Pons (tissue), 1 donor: ENCODE results near the gene GAPDH.
A peak's percentile ranks its signal among the peaks of the same experiment; 100 is the strongest.
"Not testable (repeated sequence)": the region's sequence is repeated elsewhere in the genome, so short reads cannot be mapped to it uniquely, and the experiment has no call there.

Experiments used
- DNase-seq: peaks from one replicate; pipeline ENCODE4 v3.0.0-alpha.2; 2016; ENCODE audit warnings: low spot score

Gene GAPDH

GRCh38 chr12:6533923-6534694 is at the start of gene GAPDH:
GAPDH (plus strand) TSS chr12:6534517; CDS start chr12:6534833, 316 bp downstream.
- DNase-seq = peak; percentile 98

DNA sequence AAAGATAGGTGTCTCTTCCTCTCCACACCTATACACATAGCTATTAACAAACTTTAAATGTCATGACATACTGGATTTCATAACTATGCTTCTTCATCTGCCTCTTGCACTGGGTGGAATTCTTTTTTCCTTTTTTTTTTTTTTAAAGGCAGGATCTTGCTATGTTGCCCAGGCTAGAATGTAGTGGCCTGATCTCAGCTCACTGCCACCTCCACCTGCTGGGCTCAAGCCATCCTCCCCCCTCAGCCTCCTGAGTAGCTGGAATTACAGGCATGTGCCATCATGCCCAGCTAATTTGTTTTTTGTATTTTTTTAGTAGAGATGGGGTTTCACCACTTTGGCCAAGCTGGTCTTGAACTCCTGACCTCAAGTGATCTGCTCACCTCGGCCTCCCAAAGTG is 46.1 kb upstream of the GAPDH start:
- no peak for DNase-seq

DNA sequence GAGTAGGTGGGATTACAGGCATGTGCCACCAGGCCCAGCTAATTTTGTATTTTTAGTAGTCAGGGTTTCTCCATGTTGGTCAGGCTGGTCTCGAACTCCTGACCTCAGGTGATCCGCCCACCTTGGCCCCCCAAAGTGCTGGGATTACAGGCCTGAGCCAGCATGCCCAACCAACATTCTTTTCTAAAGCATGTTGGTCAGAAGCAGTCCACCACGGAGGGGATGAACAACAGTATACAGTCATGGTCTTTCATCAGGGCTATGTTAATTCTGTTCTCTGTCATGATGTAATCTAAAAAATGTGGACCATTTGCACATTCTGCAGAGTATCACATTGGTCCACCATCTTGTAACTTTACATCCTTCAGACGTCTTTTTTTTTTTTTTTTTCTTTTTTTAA is 44.9 kb upstream of the GAPDH start:
- no peak for DNase-seq

GRCh38 chr12:6490673-6491072 is 43.6 kb upstream of the GAPDH start:
- DNase-seq = not testable (repeated sequence)

DNA sequence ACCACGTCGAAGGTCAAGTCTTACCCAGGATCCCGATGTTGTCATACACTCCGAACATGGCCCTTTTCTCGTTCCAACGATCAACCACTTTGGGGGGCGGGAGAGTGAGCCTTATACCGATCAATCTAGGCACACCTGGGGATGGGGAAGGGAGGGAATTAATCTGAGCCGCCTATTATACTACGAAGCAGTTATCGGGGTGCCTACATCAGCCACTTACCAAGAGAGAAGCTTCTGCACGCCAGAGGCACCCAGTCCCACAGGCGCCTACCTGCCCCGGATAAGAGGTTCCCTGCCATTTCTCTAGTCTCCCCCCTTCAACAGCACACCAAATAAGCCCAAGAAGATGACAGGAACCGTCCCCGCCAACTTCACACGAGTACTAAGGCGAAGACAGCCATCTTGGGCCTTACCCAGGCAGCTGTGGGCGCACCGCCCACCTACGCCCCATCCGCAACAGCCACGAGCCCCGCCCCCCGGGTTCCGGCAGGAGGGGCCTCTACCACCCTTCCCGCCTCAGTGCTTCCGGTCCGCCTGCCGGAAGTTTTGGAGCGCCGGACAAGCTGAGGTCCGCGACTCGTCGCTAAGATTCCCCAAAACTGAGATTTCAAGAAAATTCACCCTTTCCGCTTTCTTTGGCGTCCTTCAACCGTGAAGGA is 41.4 kb upstream of the GAPDH start, which contains the start of gene MRPL51:
TSS of gene MRPL51 (minus strand) at position 425 of the 659 bp plus-strand sequence. CDS start at position 299, 126 bp downstream.
- peak; percentile 96 for DNase-seq

DNA sequence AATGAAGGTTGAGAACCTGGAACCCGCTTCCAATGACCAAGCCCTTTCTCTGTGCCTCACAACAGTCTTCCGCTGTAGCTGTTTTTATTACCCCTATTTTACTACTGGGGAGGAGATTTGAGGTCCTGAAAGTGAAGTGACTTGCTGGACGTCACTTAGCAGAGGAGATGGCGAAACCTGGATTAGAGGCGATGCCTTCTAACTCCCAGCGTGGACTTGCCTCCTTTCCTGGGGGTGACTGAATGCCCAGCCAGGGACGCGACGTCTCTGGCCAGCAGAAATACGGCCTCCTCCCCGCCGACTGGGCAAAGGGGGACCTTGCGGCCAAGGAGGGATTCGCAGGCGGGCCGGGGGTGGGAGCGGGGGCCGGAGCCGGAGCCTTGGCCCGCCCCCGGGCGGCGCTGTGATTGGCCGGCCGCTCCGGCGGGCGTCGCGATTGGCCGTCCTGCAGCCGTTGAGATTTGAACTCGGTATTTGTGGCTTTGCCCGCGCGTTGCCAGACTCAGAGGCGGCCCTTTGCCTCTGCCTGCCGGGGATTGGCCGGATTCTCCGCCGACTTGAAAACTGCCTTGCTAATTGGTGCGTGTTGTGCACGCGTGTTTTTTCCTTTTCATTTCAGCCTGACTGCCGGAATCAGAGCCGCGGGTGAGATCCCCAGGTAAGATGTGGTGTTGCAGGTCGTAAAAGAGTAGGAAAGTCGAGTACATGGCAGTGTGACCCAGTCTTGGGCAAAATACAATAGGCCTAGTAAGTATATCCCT is 40.6 kb upstream of the GAPDH start, which contains the start of gene NCAPD2:
TSS of gene NCAPD2 (plus strand) at position 606 of the 761 bp plus-strand sequence. CDS start 997 bp downstream, outside the sequence.
- DNase-seq = peak; percentile 97

GRCh38 chr12:6494258-6494743 is 40.0 kb upstream of the GAPDH start:
- DNase-seq = no peak

DNA sequence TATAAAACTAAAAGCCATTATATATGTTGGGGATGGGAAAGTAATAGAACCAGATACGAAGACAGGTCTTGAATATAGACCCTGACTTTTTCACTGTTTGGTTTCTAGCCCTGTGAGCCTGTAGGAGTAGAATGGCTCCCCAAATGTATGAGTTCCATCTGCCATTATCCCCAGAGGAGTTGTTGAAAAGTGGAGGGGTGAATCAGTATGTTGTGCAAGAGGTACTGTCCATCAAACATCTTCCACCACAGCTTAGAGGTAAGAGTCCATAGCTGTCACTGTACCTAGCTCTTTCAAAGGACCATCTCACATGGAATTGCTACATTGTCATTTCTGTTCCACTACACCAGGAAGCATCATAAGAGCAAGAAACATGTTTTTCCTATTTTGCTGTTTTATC is 39.3 kb upstream of the GAPDH start:
- DNase-seq = no peak

- DNase-seq = peak; percentile 86
Measured at GRCh38 chr12:6497291-6497690, 37.0 kb upstream of the GAPDH start.

DNA sequence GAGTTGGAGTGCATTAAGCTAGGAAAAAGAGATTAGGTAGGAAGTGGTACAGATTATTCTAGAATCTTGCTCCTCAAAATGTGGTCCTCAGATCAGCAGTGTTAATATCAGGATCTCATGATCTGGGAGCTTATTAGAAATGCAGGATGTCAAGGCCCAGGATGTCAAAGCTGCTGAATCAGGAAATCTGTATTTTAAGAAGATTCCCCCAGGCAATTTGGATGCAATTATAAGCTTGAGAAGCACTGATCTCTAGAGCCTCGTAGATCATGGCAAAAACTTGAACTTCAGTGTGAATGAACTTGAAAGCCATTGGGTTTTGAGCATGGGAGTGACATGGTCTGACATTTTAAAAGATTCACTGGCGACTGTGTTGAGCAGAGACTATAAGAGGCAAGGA is 33.9 kb upstream of the GAPDH start:
- DNase-seq = no peak

DNA sequence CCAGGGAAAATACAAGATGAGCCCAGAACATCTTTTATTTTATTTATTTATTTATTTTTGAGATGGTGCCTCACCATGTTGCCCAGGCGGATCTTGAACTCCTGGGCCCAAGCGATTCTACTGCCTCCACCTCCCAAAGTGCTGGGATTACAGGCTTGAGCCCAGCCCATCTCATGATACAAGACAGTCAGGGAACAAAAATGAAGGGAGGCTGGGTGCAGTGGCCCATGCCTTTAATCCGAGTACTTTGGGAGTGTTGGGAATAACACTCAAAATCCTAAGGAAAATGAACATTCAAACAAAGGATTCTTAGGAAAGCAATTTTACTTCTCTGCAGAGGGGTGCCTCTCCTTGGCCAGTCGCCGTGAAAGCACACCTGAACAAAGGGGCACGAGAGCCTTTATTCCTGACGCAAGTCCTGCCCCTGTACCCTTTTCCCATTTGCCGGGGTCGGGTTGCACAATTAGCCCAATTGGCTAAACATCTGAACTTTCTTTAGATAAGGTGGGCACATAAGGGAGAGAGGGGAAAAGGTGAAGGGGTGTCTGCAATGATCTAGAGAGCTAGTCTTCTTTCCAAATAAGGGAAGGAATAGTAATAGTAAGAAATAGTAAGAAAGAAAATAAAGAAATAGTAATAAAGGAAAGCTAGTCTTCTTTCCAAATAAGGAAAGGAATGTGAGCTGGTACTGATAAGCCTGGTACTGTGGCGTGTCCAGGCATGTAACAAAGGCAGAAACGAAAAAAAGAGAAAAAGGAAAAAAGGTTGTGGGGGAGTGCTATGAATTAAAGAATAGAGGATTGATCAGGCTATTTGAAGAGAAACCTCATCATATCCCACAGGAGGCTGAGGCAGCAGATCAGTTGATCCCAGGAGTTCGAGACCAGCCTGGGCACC is 27.0 kb upstream of the GAPDH start:
- DNase-seq = no peak

- no peak for DNase-seq
Measured at GRCh38 chr12:6508087-6508486, 26.2 kb upstream of the GAPDH start.

DNA sequence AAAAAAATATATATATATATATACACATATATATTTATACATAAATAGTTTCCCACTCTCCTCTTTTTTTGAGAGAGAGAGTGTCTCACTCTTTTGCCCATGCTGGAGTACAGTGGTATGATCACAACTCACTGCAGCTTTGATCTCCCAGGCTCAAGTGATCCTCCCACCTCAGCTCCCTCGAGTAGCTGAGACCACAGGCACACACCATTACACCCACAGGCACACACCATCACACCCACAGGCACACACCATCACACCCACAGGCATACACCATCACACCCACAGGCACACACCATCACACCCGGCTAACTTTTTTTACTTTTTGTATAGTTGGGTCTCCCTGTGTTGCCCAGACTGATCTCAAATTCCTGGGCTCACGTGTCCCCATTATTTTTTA is 14.1 kb upstream of the GAPDH start:
- no peak for DNase-seq

- no peak for DNase-seq
Measured at GRCh38 chr12:6522193-6522592, 12.1 kb upstream of the GAPDH start.

GRCh38 chr12:6523708-6524107 is 10.6 kb upstream of the GAPDH start:
- no peak for DNase-seq

DNA sequence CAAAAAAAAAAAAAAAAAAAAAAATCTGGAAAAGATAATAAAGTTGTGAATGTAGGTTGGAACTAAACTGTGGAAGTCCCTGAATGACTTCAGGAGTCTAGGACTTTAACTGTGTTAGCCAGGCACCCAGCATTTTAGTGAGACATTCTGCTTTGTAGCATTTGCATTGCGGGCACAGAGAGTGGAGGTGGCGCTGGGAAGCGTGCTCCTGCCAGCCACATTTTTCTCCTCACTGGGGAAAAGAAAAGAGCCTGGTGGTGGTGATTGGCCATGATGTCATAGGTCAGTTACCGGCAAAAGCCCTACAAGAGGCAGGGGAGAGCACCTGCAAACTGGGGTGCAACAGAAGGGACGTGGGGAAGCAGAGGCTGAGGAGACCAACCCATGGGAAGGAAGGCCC is 9.7 kb upstream of the GAPDH start:
- no peak for DNase-seq

DNA sequence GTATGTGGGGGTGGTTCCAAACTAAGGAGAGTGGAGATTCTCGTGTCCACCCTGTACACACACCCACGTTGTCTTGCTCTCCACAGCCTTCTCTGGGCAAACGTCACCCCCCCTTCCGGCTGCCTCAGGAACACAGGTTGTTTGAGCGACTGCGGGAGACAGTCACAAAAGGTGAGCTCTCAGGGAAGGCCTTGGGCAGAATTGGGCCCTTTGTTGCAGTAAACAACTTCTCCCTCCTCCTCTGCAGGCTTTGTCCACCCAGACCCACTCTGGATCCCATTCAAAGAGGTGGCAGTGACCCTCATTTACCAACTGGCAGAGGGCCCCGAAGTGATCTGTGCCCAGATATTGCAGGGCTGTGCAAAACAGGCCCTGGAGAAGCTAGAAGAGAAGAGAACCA is 8.1 kb upstream of the GAPDH start:
- DNase-seq = no peak

GRCh38 chr12:6526766-6527525 is 7.4 kb upstream of the GAPDH start:
- DNase-seq = no peak

- no peak for DNase-seq
Measured at GRCh38 chr12:6527711-6528110, 6.6 kb upstream of the GAPDH start.

- DNase-seq = no peak
Measured at GRCh38 chr12:6528539-6529235, 5.6 kb upstream of the GAPDH start.
